ENCODE measurements around the gene KIF26B.

- TF ChIP-seq SP1 (IDR thresholded peaks at IDR 0.05; ENCODE audit: low read depth, low read length) (no peak), EZH2 (IDR thresholded peaks at IDR 0.05; ENCODE audit: borderline replicate concordance, control insufficient read depth, low read depth, low read length) (no peak)
- TF ChIP-seq, protein P1, sequence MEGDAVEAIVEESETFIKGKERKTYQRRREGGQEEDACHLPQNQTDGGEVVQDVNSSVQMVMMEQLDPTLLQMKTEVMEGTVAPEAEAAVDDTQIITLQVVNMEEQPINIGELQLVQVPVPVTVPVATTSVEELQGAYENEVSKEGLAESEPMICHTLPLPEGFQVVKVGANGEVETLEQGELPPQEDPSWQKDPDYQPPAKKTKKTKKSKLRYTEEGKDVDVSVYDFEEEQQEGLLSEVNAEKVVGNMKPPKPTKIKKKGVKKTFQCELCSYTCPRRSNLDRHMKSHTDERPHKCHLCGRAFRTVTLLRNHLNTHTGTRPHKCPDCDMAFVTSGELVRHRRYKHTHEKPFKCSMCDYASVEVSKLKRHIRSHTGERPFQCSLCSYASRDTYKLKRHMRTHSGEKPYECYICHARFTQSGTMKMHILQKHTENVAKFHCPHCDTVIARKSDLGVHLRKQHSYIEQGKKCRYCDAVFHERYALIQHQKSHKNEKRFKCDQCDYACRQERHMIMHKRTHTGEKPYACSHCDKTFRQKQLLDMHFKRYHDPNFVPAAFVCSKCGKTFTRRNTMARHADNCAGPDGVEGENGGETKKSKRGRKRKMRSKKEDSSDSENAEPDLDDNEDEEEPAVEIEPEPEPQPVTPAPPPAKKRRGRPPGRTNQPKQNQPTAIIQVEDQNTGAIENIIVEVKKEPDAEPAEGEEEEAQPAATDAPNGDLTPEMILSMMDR (IDR thresholded peaks at IDR 0.05 in 2 of 3, conservative IDR thresholded peaks at IDR 0.05 in 1 of 3; ENCODE audit: control insufficient read depth in 2 of 3, extremely low read depth in 1 of 3, insufficient read depth in 1 of 3, low read depth in 3 of 3, low read length in 3 of 3): no peak
These were observed 432.8 kb downstream of the KIF26B start for GRCh38 chr1:245587435-245588115.
